HAP-1 (cell line): ENCODE data around the gene CREB3L1.
"Not testable (repeated sequence)": the region's sequence is repeated elsewhere in the genome, so short reads cannot be mapped to it uniquely, and the experiment has no call there.

Source experiments
- DNase-seq, 2 experiments: peaks; one replicate each; pipeline ENCODE4 v3.0.0-alpha.2; 2016 to 2020; ENCODE audit warnings: low spot score in 2 of 2
- H3K27me3 ChIP-seq: fragments of 250-450 bp; sonication (Bioruptor Pico); 2 replicates; pipeline ENCODE4 v1.5.1; 2020; ENCODE audit warnings: low read depth, mild to moderate bottlenecking, moderate library complexity
- H3K36me3 ChIP-seq: fragments of 250-450 bp; sonication (Bioruptor Pico); replicated peaks from 2 replicates; pipeline ENCODE4 v1.5.1; 2020; ENCODE audit warnings: mild to moderate bottlenecking
- H3K4me1 ChIP-seq: fragments of 250-450 bp; sonication (Bioruptor Pico); 2 replicates; pipeline ENCODE4 v1.5.1; 2020; ENCODE audit warnings: mild to moderate bottlenecking
- H3K4me3 ChIP-seq: fragments of 250-450 bp; sonication (Bioruptor Pico); 2 replicates; pipeline ENCODE4 v1.5.1; 2020; ENCODE audit warnings: mild to moderate bottlenecking, moderate library complexity
- H3K9me3 ChIP-seq: fragments of 250-450 bp; sonication (Bioruptor Pico); 2 replicates; pipeline ENCODE4 v1.5.1; 2020; ENCODE audit warnings: mild to moderate bottlenecking, moderate library complexity
- in situ Hi-C: fragments of 300-500 bp; cut with MboI; formaldehyde crosslinking; loops from 3 replicates; pipeline ENCODE4 v1.14.3; 2020; ENCODE audit warnings: low sequenced_read_pairs, inconsistent platforms, mixed read lengths

Gene CREB3L1

DNA sequence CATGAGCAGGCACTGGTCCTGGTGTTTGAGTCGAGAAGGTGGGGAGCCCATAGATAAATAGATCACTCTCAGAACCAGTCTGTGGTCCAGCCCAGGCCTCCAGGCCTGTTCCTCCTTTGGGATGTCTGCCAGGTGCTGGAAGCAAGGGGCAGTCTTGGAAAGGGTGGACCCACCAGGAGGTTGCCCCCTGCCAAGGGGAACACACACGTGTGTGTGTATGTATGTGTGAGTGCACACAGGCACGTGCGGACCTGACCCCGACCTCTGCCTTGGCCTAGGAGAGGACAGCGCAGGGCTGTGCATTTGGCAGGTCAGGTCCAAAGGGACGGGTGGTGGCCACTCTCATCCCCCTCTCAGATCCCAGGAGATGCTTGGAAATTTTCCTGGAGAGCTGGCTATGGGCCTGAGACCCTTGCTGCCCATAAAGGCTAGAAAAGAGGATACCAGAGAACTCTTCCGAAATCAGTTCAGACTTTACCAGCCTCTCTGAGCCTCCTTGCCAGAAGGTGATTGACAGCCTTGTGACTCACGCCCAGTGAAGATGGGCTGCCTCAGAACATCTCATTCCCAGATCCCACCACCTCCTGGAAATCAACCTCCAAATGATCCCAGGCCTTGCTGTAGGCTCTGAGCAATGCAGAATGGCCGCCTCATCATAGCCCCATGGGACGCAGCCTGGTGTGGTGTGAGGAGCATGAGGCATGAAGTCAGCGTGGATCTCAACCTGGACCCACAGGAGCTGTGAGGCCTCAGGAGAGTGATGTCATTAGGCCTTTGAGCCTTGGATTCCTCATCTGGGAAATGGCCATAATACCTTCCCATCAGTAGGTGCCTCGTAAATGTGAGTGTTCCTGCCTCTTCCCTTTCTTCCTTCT lies 24.0 kb upstream of the CREB3L1 start:
- Histone ChIP-seq H3K4me1 (no peaks in the 10 kb centered on the region; the same call in 1 of the 2 replicates), H3K27me3 (peaks cover 3% of the 10 kb centered on the region; the same call in 1 of the 2 replicates), H3K9me3 (no peaks in the 10 kb centered on the region), H3K4me3 (no peak overlapping the region), H3K36me3 (no peaks in the 10 kb centered on the region)
- in situ Hi-C loops = no loop called here
- no peak for DNase-seq

DNA sequence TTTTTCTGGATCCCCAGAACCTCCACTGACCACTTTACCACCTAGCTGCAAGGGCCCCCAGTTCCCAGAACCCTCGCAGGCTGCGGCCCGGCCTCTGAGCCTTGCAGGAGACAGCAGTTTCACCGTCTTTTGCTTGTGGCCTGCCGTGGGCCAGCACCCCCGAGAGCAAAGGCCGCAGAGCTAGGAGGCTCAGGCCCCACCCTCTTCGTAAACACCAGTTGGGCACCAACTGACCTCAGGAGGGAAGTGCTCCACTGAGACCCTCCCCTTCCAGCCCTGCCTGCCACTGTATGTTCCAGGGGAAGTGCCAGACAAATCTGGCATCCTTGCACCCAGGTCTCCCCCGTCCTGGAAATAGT lies 23.4 kb upstream of the CREB3L1 start:
- DNase-seq = no peak
- Histone ChIP-seq H3K27me3 (peaks cover 3% of the 10 kb centered on the region; the same call in 1 of the 2 replicates), H3K36me3 (no peaks in the 10 kb centered on the region), H3K4me3 (no peak overlapping the region), H3K4me1 (no peaks in the 10 kb centered on the region; the same call in 1 of the 2 replicates), H3K9me3 (no peaks in the 10 kb centered on the region)
- in situ Hi-C loops = no loop called here

DNA sequence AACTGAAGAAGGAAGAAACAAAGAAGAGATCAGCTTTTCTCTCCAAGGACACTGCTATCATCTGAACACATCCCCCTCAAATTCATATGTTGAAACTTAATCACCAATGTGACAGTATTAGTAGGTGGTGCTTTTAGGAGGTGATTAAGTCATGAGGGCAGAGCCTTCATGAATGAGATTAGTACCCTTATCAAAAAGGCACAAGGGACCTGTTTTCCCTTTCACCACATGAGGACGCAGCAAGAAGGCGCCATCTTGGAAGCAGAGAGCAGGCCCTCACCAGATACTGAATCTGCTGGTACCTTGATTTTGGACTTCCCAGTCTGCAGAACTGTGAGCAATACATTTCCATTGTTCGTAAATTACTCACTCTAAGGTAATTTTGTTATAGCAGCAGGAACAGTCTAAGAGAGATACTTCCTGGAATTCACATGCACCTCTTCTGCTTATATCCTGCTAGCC lies 20.9 kb upstream of the CREB3L1 start:
- DNase-seq = no peak
- H3K4me3 ChIP-seq = no peak overlapping the region
- H3K4me1 ChIP-seq = no peaks in the 10 kb centered on the region; the same call in 1 of the 2 replicates
- peaks cover 3% of the 10 kb centered on the region; the same call in 1 of the 2 replicates for H3K27me3 ChIP-seq
- in situ Hi-C loops = no loop called here
- H3K9me3 ChIP-seq = no peaks in the 10 kb centered on the region
- no peaks in the 10 kb centered on the region for H3K36me3 ChIP-seq

DNA sequence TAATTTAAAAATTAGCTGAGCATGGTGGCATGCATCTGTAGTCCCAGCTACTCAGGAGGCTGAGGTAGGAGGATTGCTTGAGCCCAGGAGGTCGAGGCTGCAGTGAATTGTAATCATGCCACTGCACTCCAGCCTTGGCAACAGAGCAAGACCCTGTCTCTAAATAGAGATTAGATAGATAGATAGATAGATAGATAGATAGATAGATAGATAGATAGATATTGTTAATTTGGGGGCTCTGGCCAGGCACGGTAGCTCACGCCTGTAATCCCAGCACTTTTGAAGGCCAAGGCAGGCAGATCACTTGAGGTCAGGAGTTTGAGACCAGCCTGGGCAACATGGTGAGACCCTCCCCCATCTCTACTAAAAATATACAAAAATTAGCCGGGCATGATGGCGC lies 18.1 kb upstream of the CREB3L1 start:
- H3K27me3 ChIP-seq, in situ Hi-C loops, H3K4me1 ChIP-seq, DNase-seq, H3K4me3 ChIP-seq, H3K36me3 ChIP-seq, H3K9me3 ChIP-seq: not testable (repeated sequence)

DNA sequence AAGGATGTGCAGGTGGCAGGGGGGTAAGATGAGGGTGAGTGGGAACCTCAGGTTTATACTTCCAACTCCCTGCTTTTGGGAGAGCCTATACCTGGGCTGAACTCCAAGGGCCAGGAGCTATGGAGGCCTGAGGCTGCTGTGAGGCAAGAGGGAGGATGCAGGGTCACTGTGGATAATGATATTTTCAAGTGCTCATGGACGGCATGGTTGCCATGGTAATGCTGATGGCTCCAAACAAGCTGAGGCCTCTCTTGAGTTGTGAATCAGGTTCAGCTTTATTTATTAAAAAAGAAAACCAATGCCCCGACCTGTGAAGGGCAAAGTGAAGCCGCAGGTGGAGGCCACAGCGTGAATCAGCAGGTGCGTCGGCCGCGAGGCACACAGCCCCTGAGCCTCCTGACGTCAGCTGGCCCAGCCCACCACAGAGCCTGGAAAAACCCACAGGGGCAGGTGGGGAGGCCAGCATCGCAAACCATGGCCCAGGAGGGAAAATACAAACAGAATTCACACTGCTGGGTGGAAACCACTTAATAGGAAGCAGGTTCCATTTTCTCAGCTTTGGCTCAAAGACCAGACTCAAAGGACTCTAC lies 17.4 kb upstream of the CREB3L1 start:
- no peaks in the 10 kb centered on the region for H3K9me3 ChIP-seq
- H3K4me1 ChIP-seq = no peaks in the 10 kb centered on the region
- H3K27me3 ChIP-seq = no peaks in the 10 kb centered on the region
- H3K4me3 ChIP-seq = no peak overlapping the region
- in situ Hi-C loops = no loop called here
- H3K36me3 ChIP-seq = no peaks in the 10 kb centered on the region
- no peak for DNase-seq

DNA sequence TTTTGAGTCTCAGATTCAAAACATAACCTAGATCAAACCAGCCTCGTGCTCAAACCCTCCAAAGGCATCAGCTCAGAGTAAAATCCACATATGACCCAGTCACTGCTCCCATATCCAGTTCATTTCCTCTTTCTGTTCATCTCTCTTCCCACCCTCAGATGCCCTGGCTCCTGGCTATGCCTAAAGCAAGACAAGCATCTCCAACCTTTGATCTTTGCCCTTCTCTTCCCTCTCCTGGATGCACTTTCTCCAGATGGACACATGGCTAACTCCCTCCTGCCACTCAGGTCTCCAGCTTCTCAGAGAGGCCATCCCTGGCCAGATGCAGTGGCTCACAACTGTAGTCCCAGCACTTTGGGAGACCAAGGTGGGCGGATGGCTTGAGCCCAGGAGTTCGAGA lies 14.3 kb upstream of the CREB3L1 start:
- Histone ChIP-seq H3K4me3 (no peak overlapping the region), H3K27me3 (no peaks in the 10 kb centered on the region), H3K4me1 (no peaks in the 10 kb centered on the region), H3K9me3 (no peaks in the 10 kb centered on the region), H3K36me3 (no peaks in the 10 kb centered on the region)
- in situ Hi-C loops = no loop called here
- no peak for DNase-seq

DNA sequence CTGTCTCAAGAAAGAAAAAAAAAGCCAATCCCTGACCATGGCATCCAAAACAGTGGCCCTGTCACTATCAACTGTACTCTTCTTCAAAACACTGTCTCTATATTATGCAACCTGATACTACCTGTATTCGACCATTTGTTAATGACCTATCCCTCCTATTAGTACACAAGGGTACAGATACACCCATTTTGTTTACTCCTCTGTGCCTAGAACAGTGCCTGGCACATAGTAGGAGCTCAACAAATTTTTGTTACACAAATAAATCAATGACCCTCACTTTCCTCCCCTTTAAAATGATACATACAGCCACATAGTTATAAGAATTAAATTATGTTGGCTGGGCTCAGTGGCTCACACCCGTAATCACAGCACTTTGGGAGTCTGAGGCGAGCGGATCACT lies 13.4 kb upstream of the CREB3L1 start:
- no peak for DNase-seq

DNA sequence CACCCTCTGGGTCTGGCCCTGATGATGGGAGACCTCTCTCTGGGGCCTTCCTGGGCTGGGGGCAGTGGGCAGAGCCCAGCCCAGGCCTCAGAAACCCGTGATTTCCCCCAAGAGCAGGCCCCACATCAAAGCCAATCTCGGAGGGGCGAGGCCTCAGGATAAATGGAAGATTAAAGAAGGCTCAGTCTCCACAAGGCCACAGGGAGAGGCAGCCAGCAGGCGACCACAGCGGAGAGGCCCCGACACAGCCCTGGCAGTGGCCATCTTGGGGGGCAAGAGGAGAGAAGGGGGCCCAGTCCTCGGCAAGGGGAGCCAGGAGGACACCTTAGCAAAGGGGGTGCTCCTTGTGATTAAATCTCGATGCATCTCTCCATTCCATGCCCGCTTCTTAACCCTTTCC lies 12.5 kb upstream of the CREB3L1 start:
- DNase-seq = no peak
- Histone ChIP-seq H3K36me3 (no peaks in the 10 kb centered on the region), H3K4me1 (no peaks in the 10 kb centered on the region), H3K4me3 (no peak overlapping the region), H3K9me3 (no peaks in the 10 kb centered on the region), H3K27me3 (no peaks in the 10 kb centered on the region)
- in situ Hi-C loops = no loop called here

More for the DNA sequence above, 13.4 kb upstream of the CREB3L1 start:
- H3K9me3 ChIP-seq = no peaks in the 10 kb centered on the region
- in situ Hi-C loops = no loop called here
- no peak overlapping the region for H3K4me3 ChIP-seq
- no peaks in the 10 kb centered on the region for H3K4me1 ChIP-seq
- no peaks in the 10 kb centered on the region for H3K27me3 ChIP-seq
- H3K36me3 ChIP-seq = no peaks in the 10 kb centered on the region

DNA sequence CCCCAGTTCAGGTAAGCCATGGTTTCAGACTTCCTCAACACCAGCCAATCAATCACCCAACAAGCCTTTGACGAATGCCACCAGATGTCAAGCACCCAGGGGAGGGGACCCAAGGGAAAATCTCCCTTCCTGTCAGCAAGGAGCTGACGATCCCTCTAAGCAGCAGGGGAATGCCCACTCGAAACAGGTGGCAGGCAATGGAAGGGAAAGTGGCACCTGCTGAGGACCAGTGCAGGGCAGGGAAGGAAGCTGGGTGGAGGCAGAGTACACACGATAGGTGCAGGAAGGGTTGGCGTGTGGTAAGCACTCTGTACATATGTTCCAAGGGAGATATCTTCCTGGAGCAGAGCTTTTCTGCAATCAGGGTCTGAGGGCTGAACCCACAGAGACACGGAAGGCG lies 11.7 kb upstream of the CREB3L1 start:
- no peaks in the 10 kb centered on the region for H3K27me3 ChIP-seq

DNA sequence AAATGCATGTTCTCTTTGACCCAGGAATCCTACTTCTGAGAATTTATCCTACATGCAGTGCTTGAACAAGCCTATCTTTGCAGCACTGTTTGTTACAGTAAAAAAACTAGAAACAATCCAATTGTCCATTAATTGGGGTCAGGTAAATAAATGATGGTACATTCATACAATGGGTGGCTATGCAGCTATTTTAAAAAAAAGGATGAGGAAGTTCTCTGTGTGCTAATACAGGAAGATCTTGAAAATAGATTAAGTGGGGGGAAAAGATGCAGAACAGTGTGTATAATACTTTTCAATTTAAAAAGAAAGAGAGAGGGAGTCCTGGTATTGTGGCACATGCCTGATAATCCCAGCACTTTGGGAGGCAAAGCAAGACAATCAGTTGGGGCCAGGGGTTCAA lies 9.5 kb upstream of the CREB3L1 start:
- Histone ChIP-seq H3K9me3 (no peaks in the 10 kb centered on the region), H3K4me3 (no peak overlapping the region), H3K4me1 (no peaks in the 10 kb centered on the region), H3K27me3 (no peaks in the 10 kb centered on the region), H3K36me3 (no peaks in the 10 kb centered on the region)
- in situ Hi-C loops = no loop called here
- DNase-seq = no peak

More for the DNA sequence above, 11.7 kb upstream of the CREB3L1 start:
- no peak for DNase-seq
- Histone ChIP-seq H3K4me3 (no peak overlapping the region), H3K9me3 (no peaks in the 10 kb centered on the region), H3K36me3 (no peaks in the 10 kb centered on the region), H3K4me1 (no peaks in the 10 kb centered on the region)
- in situ Hi-C loops = no loop called here

DNA sequence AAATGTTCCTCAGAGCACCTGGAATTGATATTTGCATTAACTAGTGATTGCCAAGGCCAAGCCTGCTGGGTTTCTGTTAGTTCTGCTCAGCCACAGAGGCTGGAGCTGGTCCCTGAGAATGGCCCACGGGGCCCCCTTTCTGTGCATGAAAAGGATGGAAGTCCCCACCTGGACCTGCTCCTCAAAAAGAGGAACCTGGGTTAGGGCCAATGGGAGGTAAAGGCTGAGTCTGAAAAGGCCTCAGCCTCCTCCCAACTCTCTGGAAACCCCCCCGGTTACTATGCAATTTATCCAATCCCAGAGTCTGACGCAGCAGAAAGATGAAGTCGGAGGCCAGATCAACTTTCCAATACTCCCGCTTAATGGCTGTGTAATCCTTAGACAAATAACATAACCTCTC lies 6.8 kb upstream of the CREB3L1 start:
- in situ Hi-C loops = no loop called here
- no peaks in the 10 kb centered on the region for H3K9me3 ChIP-seq
- no peak for DNase-seq
- no peaks in the 10 kb centered on the region; the same call in 1 of the 2 replicates for H3K4me1 ChIP-seq
- H3K36me3 ChIP-seq = no peaks in the 10 kb centered on the region
- H3K27me3 ChIP-seq = no peaks in the 10 kb centered on the region
- no peak overlapping the region for H3K4me3 ChIP-seq

DNA sequence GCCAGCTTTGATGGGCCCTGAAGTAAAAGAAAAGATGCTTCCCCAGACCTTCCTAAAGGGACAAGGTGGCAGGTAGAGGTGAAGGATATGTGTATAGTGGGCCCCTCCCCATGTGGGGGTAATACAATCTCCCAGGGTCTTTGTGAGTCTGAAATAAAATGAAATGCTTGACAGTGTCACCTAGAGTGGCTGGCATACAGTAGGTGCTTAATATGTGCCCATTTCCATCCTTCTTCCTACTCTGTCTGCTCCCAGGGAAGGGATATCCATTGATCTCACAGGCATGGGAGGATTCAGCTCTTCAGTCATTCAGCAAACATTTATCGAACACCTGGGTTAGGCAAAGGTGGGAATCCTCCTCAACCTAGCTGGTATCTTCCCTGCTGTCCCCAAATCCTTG lies 6.1 kb upstream of the CREB3L1 start:
- in situ Hi-C loops = no loop called here
- H3K4me1 ChIP-seq = no peaks in the 10 kb centered on the region; the same call in 1 of the 2 replicates

DNA sequence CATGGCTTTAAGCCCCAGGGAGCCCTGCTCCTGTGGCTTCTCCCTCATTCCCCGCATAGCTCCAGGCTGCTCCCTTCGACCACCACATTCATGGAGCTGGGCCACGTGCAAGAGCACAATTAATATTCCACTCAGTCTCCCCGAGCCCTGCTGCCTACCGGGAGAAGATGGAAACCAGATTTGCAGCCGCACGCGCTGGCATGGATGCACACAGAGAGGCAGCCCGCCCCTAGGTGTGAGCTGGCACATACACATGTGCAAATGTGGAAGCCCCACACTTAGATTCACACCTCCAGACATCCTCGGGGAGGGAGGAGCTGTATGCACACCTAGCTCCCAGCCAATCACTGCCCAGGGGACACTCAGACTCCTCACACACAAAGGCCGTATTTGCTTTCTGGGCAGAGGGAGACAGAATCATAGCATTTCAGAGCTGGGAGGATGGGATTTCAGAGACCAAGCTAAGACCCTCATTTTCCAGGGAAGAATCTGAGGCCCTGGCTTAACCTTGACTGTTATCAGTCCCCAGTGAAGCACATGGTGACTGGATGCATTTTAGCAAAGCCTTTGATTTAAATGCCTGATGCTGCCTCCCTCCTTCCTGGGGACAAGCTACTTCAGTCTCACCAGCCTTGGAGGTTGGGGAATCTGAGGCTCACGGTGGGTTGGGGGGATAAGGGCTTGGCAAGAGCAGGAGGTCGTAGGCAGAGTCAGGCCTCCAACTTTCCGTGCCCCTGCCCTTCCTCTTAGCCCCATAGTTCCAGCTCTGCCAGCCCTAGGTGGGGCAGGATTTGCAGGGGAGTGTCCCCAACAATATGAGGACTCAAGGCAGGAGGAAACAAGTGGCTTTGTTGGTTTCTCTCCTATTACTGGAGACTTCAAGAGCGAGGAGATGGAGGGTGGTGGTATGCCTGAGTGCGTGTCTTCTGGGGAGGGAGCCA lies 5.3 kb upstream of the CREB3L1 start:
- DNase-seq = no peak
- Histone ChIP-seq H3K9me3 (no peaks in the 10 kb centered on the region), H3K27me3 (no peaks in the 10 kb centered on the region), H3K4me3 (no peak overlapping the region), H3K36me3 (no peaks in the 10 kb centered on the region), H3K4me1 (no peaks in the 10 kb centered on the region; the same call in 1 of the 2 replicates)
- in situ Hi-C loops = no loop called here

More for the DNA sequence above, 6.1 kb upstream of the CREB3L1 start:
- no peak for DNase-seq
- H3K27me3 ChIP-seq = no peaks in the 10 kb centered on the region
- no peaks in the 10 kb centered on the region for H3K36me3 ChIP-seq
- H3K9me3 ChIP-seq = no peaks in the 10 kb centered on the region
- H3K4me3 ChIP-seq = no peak overlapping the region
